ENCODE measurements around the gene KLK6. TPM values are rescaled to one million over a fixed set of nuclear protein-coding genes. Genes with fewer than 3 reads are reported as not detected.

Gene KLK6
- total RNA-seq, 3 donors from 2014 or later, result not detected

DNA sequence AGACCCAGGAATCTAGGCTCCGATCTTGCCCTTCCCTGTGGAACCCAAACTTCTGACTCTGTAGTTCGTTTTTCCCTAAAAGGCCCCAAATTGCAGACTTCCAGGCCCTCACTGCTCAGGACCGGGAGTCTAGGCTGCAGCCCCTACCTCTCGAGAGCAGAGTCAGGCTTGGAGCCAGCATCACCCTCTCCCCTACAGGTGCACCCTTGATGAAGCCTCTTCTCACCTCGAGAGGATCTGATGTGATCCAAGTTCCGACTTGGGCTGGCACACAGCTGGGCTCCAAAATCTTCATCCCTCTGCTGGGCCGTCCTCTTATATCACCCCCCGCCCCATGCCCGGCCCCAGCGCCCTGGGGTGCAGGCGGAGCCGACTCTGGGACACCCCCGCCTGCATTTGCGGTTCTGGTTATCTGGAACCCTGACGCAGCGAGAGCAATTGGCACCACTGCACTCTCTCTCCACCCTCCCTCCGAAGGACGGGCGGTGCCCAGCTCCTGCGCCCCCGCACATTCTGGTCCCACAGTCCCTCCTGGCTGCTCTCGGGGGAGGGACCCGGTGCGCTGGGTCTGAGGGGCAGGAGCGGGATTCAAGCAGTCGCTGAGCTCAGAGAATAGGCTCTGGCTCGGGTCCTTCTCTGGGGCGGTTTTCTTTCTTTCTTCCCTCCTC is 14.4 kb upstream of the KLK6 start, which contains the start of gene KLK7:
Gene KLK7, minus strand, starts transcription at position 293 of the 668 bp plus-strand sequence. CDS start 1,518 bp downstream, outside the sequence.
- Histone ChIP-seq H3K4me1 (ENCODE audit: low read depth) (no peaks in the 10 kb centered on the region), H3K36me3 (ENCODE audit: low read depth) (no peaks in the 10 kb centered on the region), H3K9me3 (no peaks in the 10 kb centered on the region), H3K4me3 (no peak within 1 kb of the TSS)
- TF ChIP-seq, protein P1, sequence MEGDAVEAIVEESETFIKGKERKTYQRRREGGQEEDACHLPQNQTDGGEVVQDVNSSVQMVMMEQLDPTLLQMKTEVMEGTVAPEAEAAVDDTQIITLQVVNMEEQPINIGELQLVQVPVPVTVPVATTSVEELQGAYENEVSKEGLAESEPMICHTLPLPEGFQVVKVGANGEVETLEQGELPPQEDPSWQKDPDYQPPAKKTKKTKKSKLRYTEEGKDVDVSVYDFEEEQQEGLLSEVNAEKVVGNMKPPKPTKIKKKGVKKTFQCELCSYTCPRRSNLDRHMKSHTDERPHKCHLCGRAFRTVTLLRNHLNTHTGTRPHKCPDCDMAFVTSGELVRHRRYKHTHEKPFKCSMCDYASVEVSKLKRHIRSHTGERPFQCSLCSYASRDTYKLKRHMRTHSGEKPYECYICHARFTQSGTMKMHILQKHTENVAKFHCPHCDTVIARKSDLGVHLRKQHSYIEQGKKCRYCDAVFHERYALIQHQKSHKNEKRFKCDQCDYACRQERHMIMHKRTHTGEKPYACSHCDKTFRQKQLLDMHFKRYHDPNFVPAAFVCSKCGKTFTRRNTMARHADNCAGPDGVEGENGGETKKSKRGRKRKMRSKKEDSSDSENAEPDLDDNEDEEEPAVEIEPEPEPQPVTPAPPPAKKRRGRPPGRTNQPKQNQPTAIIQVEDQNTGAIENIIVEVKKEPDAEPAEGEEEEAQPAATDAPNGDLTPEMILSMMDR (IDR thresholded peaks at IDR 0.05), result no peak
- ATAC-seq (no peak), DNase-seq (no peak)
- intact Hi-C loops (cut with DNase I, micrococcal nuclease), result no loop called here

DNA sequence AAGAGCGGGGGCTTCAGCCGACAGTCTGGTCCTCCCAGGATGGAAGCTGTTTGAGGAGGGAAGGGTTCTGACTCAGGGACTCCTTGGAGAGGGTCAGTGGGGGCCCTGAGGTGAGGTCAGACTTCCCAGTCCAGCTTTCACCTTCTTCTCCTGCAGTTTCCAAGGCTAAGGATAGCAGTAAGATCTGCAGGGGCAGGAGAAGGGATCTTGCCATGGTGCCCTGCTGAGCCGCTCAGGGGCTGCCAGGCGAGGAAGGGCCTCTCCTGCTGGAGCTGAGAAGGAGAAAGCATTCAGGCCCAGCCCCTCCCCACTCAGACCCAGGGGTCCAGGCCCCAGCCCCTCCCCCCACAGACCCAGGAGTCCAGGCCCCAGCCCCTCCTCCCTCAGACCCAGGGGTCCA is 12.8 kb upstream of the KLK6 start:
- Histone ChIP-seq H3K36me3 (ENCODE audit: low read depth) (no peaks in the 10 kb centered on the region), H3K4me3 (no peak overlapping the region), H3K9me3 (no peaks in the 10 kb centered on the region), H3K4me1 (ENCODE audit: low read depth) (no peaks in the 10 kb centered on the region)
- intact Hi-C loops (cut with DNase I, micrococcal nuclease), result no loop called here
- DNase-seq (no peak), ATAC-seq (no peak)
- TF ChIP-seq, protein P1 (IDR thresholded peaks at IDR 0.05), result no peak

DNA sequence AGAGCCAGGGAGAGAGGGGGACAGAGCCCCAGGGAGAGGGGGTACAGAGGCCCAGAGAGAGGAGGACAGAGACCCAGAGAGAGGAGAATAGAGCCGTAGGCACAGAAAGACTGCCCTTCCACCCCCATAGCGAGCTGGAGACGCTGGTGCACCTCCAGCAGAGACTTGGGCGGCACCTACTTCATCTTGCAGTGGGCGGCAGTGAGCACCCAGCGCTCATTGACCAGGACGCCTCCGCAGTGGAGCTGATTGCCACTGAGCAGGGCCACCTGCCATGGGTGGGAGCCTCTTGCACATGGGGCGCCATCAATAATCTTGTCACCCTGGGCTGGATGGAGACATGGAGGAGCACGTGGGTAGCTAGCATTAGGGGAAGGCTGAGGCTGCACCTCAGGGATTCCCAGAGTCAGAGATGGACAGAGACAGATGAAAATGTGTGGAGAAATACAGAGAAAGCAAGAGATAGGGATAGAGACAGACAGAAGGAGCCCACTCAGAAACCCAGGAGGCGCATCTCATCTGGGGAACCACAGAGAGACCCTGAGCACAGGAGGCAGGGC is 12.3 kb upstream of the KLK6 start:
- ATAC-seq (no peak), DNase-seq (no peak)
- Histone ChIP-seq H3K9me3 (no peaks in the 10 kb centered on the region), H3K4me3 (no peak overlapping the region), H3K4me1 (ENCODE audit: low read depth) (no peaks in the 10 kb centered on the region), H3K36me3 (ENCODE audit: low read depth) (no peaks in the 10 kb centered on the region)
- intact Hi-C loops (cut with DNase I, micrococcal nuclease), result no loop called here
- TF ChIP-seq, protein P1 (IDR thresholded peaks at IDR 0.05), result no peak

DNA sequence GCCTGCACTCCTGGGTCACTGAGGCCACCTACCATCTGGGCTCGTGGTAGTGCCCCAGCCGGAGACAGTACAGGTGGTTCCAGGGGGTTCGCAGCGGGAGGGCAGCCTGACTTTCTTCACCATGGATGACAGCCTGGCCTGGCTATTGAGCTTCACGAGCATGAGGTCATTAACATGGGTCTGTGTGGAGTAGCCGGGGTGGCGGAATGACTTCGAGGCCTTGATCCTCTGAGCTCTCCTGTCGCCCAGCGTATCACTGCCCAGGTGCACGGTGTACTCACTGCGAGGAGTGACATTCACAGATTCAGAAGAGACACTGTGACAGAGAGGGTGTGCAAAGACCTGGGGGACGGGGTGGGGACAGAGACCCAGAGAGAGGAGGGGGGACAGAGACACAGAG is 10.8 kb upstream of the KLK6 start:
- Histone ChIP-seq H3K4me3 (no peak overlapping the region), H3K4me1 (ENCODE audit: low read depth) (no peaks in the 10 kb centered on the region), H3K36me3 (ENCODE audit: low read depth) (no peaks in the 10 kb centered on the region), H3K9me3 (no peaks in the 10 kb centered on the region)
- ATAC-seq, result no peak
- no peak for DNase-seq
- intact Hi-C loops (cut with DNase I, micrococcal nuclease), result no loop called here
- TF ChIP-seq, protein P1 (IDR thresholded peaks at IDR 0.05), result no peak

DNA sequence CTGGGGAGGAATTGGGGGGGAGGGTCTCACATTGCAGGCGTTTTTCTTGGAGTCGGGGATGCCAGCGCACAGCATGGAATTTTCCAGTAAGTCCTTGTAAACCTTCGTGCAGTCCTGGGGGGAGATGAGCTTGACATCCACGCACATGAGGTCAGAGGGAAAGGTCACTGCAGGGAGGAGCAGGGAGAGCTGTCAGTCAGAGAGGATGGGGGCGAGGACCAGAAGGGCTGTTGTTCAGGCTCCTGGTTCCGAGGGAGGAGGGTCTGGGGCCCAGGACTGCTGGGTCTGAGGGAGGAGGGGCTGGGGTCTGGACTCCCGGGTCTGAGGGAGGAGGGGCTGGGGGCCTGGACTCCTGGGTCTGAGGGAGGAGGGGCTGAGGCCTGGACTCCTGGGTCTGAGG is 10.4 kb upstream of the KLK6 start:
- intact Hi-C loops (cut with DNase I, micrococcal nuclease), result no loop called here
- no peak for DNase-seq
- H3K9me3 ChIP-seq, result no peaks in the 10 kb centered on the region

More for the DNA sequence above, 10.4 kb upstream of the KLK6 start:
- TF ChIP-seq, protein P1 (IDR thresholded peaks at IDR 0.05), result no peak
- no peak for ATAC-seq
- Histone ChIP-seq H3K4me1 (ENCODE audit: low read depth) (no peaks in the 10 kb centered on the region), H3K36me3 (ENCODE audit: low read depth) (no peaks in the 10 kb centered on the region), H3K4me3 (no peak overlapping the region)
